ENCODE measurements around the gene LRRC4B.

The LRRC4B gene

GRCh38 chr19:50488389-50489194 lies 79.6 kb downstream of the LRRC4B start:
- in situ Hi-C loops (cut with HindIII; ENCODE audit: low sequenced_read_pairs), result no loop called here

- in situ Hi-C loops (cut with HindIII; ENCODE audit: low sequenced_read_pairs), result no loop called here
Observed at GRCh38 chr19:50486823-50487515, 81.3 kb downstream of the LRRC4B start.

- in situ Hi-C loops (cut with HindIII; ENCODE audit: low sequenced_read_pairs), result no loop called here
Observed at GRCh38 chr19:50485284-50485955, 82.8 kb downstream of the LRRC4B start.

- in situ Hi-C loops (cut with HindIII; ENCODE audit: low sequenced_read_pairs), result no loop called here
Observed at GRCh38 chr19:50482916-50483315, 85.3 kb downstream of the LRRC4B start.

- in situ Hi-C loops (cut with HindIII; ENCODE audit: low sequenced_read_pairs), result no loop called here
Observed at GRCh38 chr19:50482271-50482855, 85.9 kb downstream of the LRRC4B start.

GRCh38 chr19:50481351-50482149 lies 86.7 kb downstream of the LRRC4B start:
- in situ Hi-C loops (cut with HindIII; ENCODE audit: low sequenced_read_pairs), result no loop called here

GRCh38 chr19:50480281-50481111 lies 87.7 kb downstream of the LRRC4B start:
- in situ Hi-C loops (cut with HindIII; ENCODE audit: low sequenced_read_pairs), result no loop called here

GRCh38 chr19:50479761-50480251 lies 88.4 kb downstream of the LRRC4B start:
- in situ Hi-C loops (cut with HindIII; ENCODE audit: low sequenced_read_pairs), result loop anchor here (10.0 kb wide), 1 partner anchor 125 kb away; no protein-coding TSS in a partner anchor

GRCh38 chr19:50478901-50479715 lies 89.1 kb downstream of the LRRC4B start:
- in situ Hi-C loops (cut with HindIII; ENCODE audit: low sequenced_read_pairs), result loop anchor here (10.0 kb wide), 1 partner anchor 124 kb away; no protein-coding TSS in a partner anchor

GRCh38 chr19:50477751-50478515 lies 90.3 kb downstream of the LRRC4B start:
- in situ Hi-C loops (cut with HindIII; ENCODE audit: low sequenced_read_pairs), result loop anchor here (10.0 kb wide), 1 partner anchor 123 kb away; no protein-coding TSS in a partner anchor

GRCh38 chr19:50476907-50477238 lies 91.4 kb downstream of the LRRC4B start:
- in situ Hi-C loops (cut with HindIII; ENCODE audit: low sequenced_read_pairs), result loop anchor here (10.0 kb wide), 1 partner anchor 122 kb away; no protein-coding TSS in a partner anchor

GRCh38 chr19:50476224-50476906 lies 91.9 kb downstream of the LRRC4B start, which contains the start of the genes EMC10 and GARIN5A:
Gene EMC10, plus strand, starts transcription at chr19:50476507. Its CDS starts 38 bp downstream, at chr19:50476545.
Gene GARIN5A, minus strand, starts transcription at chr19:50476848. Its CDS starts 460 bp downstream, at chr19:50476388.
- in situ Hi-C loops (cut with HindIII; ENCODE audit: low sequenced_read_pairs), result loop anchor here (10.0 kb wide), 1 partner anchor 122 kb away; no protein-coding TSS in a partner anchor

- in situ Hi-C loops (cut with HindIII; ENCODE audit: low sequenced_read_pairs), result loop anchor here (10.0 kb wide), 1 partner anchor 121 kb away; no protein-coding TSS in a partner anchor
Observed at GRCh38 chr19:50475736-50476223, 92.5 kb downstream of the LRRC4B start.

- in situ Hi-C loops (cut with HindIII; ENCODE audit: low sequenced_read_pairs), result loop anchor here (10.0 kb wide), 1 partner anchor 120 kb away; no protein-coding TSS in a partner anchor
Observed at GRCh38 chr19:50475101-50475568, 93.1 kb downstream of the LRRC4B start.

- in situ Hi-C loops (cut with HindIII; ENCODE audit: low sequenced_read_pairs), result loop anchor here (10.0 kb wide), 1 partner anchor 119 kb away; no protein-coding TSS in a partner anchor
Observed at GRCh38 chr19:50473336-50473735, 94.9 kb downstream of the LRRC4B start.

GRCh38 chr19:50468818-50469217 lies 99.4 kb downstream of the LRRC4B start:
- in situ Hi-C loops (cut with HindIII; ENCODE audit: low sequenced_read_pairs), result no loop called here

Measured in endothelial cell of hepatic sinusoid (primary cell).